Activated T-helper 2 cell treated with anti-CD3 and anti-CD28 coated beads, Interferon-gamma antibody, Interleukin-2, Interleukin-4, amounts not matched to agents 10 μg/mL and 5 μg/mL and 100 μg/mL, durations not matched to agents 14 hours and 24 hours and 36 hours (primary cell): ENCODE data around the gene SYN1. TPM values are rescaled to one million over a fixed set of nuclear protein-coding genes. Genes with fewer than 3 reads are reported as not detected.

Experiments
- DNase-seq: peaks from one replicate; pipeline ENCODE4 v3.0.0; 2021; ENCODE audit warnings: low spot score
- H3K27ac Mint-ChIP-seq: one replicate; pipeline ENCODE4 v1.8.0; 2021; ENCODE audit warnings: mixed read lengths
- H3K27me3 Mint-ChIP-seq: one replicate; pipeline ENCODE4 v1.8.0; 2021; ENCODE audit warnings: low read depth, mixed read lengths
- H3K36me3 Mint-ChIP-seq: one replicate; pipeline ENCODE4 v1.8.0; 2021; ENCODE audit warnings: low read depth, mixed read lengths
- H3K4me1 Mint-ChIP-seq: one replicate; pipeline ENCODE4 v1.8.0; 2021; ENCODE audit warnings: low read depth, mixed read lengths
- H3K4me3 Mint-ChIP-seq: one replicate; pipeline ENCODE4 v1.8.0; 2021; ENCODE audit warnings: low read depth, mild to moderate bottlenecking, moderate library complexity, mixed read lengths
- H3K9me3 Mint-ChIP-seq: one replicate; pipeline ENCODE4 v1.8.0; 2021; ENCODE audit warnings: mixed read lengths
- intact Hi-C: fragments of 100-400 bp; cut with micrococcal nuclease; formaldehyde crosslinking; loops from one replicate; pipeline ENCODE4 v1.15.1; 2023
- total RNA-seq: library from RNA; stranded (reverse); gene quantifications from 2 replicates; pipeline ENCODE4 v1.2.3, GENCODE V29; 2022

SYN1 gene
- total RNA-seq, 1 donor from 2014 or later = 0.21 TPM

DNA sequence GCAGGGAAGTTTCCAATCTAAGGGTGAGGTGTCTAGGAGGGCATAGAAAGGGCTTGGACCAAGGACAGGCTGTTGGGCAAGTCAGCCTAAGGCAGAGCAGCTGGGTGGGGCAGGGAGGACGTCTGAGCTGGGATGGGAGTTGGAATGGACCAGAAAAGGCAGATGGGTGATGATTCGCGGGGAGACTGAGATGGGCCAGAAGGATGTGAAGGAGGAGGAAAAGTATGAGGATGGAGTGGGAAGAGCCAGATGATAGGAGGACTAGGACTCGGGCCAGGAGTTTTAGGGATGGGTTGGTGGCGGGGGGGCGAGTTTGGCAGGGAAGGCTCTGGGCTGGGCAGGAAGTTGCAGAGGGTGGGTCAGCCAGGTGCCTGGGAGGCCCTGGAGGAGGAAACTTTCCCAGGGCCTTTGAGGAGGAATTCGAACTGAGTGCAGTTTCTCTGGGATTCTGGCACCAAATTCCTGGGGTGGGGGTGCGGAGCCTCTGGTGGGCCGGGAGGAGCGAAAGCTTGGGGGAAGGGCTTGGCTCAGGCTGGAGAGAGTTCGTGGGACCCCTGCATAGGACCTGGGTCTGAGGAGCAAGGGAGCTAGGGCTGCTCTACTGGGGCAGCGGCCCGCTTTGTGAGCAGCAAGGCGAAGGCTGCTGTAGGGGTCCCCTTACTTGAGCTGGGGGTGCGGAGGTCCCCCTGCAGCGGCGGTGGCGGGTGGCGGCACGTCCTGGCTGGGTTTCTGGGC, 46.1 kb downstream of the SYN1 start:
- H3K27me3 Mint-ChIP-seq = no peaks in the 10 kb centered on the region
- no peak overlapping the region for H3K4me3 Mint-ChIP-seq
- peaks cover 4% of the 10 kb centered on the region for H3K4me1 Mint-ChIP-seq
- H3K36me3 Mint-ChIP-seq = peaks cover 37% of the 10 kb centered on the region
- no peak for DNase-seq
- H3K27ac Mint-ChIP-seq = no peak overlapping the region
- intact Hi-C loops = no loop called here
- H3K9me3 Mint-ChIP-seq = no peaks in the 10 kb centered on the region

DNA sequence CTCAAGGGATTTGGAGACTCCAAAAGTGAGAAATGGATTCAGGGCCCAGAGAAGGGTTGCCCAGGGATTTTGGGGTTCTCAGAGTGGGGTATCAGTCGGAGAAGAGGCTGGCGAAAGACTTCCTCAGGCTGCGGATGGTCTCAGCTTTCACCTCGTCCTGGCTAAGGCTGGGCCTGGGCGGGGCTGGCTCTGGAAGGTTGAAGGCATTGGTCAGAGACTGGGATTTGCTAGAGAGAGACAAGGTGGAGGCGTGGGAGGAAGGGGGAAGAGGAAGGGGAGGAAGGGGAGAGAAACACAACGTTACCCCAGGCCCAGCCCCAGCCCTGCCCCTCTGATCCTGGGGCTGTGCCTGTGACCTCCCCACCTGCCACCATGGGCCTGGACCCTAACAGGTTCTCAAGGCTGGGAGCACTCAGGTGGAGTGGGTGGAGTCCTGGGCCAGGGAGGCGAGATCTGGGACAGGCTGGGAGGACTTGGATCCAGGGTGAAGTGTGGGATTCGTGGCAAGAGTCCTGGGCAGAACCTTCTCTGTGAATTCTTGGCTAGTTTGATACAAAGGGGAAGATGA, 46.8 kb downstream of the SYN1 start:
- no peak for DNase-seq
- no peaks in the 10 kb centered on the region for H3K27me3 Mint-ChIP-seq
- peaks cover 3% of the 10 kb centered on the region for H3K4me1 Mint-ChIP-seq
- H3K27ac Mint-ChIP-seq = no peak overlapping the region
- H3K4me3 Mint-ChIP-seq = no peak overlapping the region
- peaks cover 44% of the 10 kb centered on the region for H3K36me3 Mint-ChIP-seq
- H3K9me3 Mint-ChIP-seq = no peaks in the 10 kb centered on the region
- intact Hi-C loops = no loop called here

DNA sequence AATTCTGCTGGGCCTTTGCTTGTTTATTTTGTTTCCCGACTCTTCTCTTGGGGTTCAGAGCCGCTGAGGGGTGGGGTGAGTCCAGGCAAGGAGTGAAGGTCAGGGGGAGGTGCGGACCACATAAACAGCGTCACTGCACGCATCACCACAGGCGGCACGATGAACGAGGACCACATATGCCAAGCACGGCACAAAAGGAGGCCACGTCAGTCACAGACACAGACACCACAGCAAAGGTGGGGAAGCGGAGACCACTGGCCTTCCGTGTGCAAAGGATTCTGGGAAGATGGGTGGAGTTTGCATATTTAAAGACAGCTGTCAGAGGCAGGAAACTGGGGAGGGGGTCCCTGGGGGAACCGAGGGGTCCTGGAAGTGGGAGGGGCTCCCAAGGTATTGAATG, 47.8 kb downstream of the SYN1 start:
- H3K9me3 Mint-ChIP-seq = no peaks in the 10 kb centered on the region
- H3K27me3 Mint-ChIP-seq = no peaks in the 10 kb centered on the region
- H3K36me3 Mint-ChIP-seq = peaks cover 48% of the 10 kb centered on the region
- no peak for DNase-seq
- intact Hi-C loops = no loop called here
- H3K4me3 Mint-ChIP-seq = no peak overlapping the region
- H3K27ac Mint-ChIP-seq = no peak overlapping the region
- peaks cover 3% of the 10 kb centered on the region for H3K4me1 Mint-ChIP-seq

GRCh38 chrX:47571215-47571614, 48.4 kb downstream of the SYN1 start:
- Mint-ChIP-seq H3K4me1 (peaks cover 3% of the 10 kb centered on the region), H3K9me3 (no peaks in the 10 kb centered on the region), H3K27ac (no peak overlapping the region), H3K27me3 (no peaks in the 10 kb centered on the region), H3K36me3 (peaks cover 54% of the 10 kb centered on the region), H3K4me3 (no peak overlapping the region)
- DNase-seq = no peak
- intact Hi-C loops = no loop called here

DNA sequence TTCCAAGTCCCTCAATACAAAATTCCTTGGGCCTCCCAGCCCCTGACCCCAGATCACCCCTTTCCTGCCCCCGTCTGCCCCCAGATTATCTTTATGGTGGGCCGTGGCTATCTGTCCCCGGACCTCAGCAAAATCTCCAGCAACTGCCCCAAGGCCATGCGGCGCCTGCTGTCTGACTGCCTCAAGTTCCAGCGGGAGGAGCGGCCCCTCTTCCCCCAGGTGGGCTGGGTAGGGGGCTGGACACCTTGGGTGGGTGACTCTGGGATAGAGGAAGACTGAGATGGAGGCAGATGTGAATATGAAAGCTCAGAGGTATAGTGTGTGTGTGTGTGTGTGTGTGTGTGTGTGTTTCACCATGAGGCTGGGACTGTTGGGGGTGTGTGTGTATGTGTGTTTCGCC, 48.9 kb downstream of the SYN1 start:
- Mint-ChIP-seq H3K36me3 (peaks cover 57% of the 10 kb centered on the region), H3K9me3 (no peaks in the 10 kb centered on the region), H3K4me3 (no peak overlapping the region), H3K4me1 (peaks cover 3% of the 10 kb centered on the region), H3K27me3 (no peaks in the 10 kb centered on the region), H3K27ac (no peak overlapping the region)
- intact Hi-C loops = no loop called here
- no peak for DNase-seq

GRCh38 chrX:47568656-47569295, 50.9 kb downstream of the SYN1 start:
- H3K36me3 Mint-ChIP-seq = peaks cover 68% of the 10 kb centered on the region
- no peak for DNase-seq
- H3K9me3 Mint-ChIP-seq = no peaks in the 10 kb centered on the region
- H3K27ac Mint-ChIP-seq = no peak overlapping the region
- H3K4me3 Mint-ChIP-seq = no peak overlapping the region
- no peaks in the 10 kb centered on the region for H3K27me3 Mint-ChIP-seq
- intact Hi-C loops = no loop called here
- peaks cover 11% of the 10 kb centered on the region for H3K4me1 Mint-ChIP-seq

GRCh38 chrX:47566841-47567240, 52.8 kb downstream of the SYN1 start:
- DNase-seq = no peak
- Mint-ChIP-seq H3K4me3 (no peak overlapping the region), H3K27me3 (no peaks in the 10 kb centered on the region), H3K27ac (no peak overlapping the region), H3K9me3 (no peaks in the 10 kb centered on the region), H3K4me1 (peaks cover 19% of the 10 kb centered on the region), H3K36me3 (peaks cover 64% of the 10 kb centered on the region)
- intact Hi-C loops = no loop called here

DNA sequence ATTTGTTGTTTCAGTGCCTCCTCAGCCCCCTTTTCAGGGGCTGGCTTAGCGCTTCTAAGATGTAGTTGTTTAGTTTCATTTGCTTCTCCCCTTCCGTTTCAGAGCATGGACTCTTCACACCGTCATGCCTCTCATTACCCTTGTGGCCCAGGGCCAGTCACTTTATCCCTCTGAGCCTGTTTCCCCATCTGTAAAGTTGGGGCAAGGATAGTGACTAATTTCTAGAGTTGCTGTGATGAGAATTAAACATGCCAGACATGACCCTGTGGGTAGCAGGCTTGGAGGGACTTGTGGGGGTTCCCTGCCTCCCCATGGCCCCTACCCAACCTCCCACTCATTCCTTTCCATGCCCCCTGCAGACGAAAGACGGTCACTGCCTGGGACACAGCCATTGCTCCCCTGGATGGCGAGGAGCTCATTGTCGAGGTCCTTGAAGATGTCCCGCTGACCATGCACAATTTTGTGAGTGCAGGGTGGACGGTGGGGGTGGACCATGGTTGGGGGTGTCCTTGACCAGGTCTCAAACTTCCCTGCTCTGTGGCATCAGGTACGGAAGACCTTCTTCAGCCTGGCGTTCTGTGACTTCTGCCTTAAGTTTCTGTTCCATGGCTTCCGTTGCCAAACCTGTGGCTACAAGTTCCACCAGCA, 55.1 kb downstream of the SYN1 start:
- H3K27ac Mint-ChIP-seq = peak overlapping the region; percentile 79
- intact Hi-C loops = loop anchor here (5.0 kb wide), 1 partner anchor 82 kb away; the partner anchor contains the start of gene ZNF41
- peaks cover 27% of the 10 kb centered on the region for H3K4me1 Mint-ChIP-seq
- no peak for DNase-seq
- H3K9me3 Mint-ChIP-seq = no peaks in the 10 kb centered on the region
- H3K4me3 Mint-ChIP-seq = peak overlapping the region; percentile 49
- H3K36me3 Mint-ChIP-seq = peaks cover 48% of the 10 kb centered on the region
- no peaks in the 10 kb centered on the region for H3K27me3 Mint-ChIP-seq

- intact Hi-C loops = loop anchor here (5.0 kb wide), 1 partner anchor 82 kb away; the partner anchor contains the start of gene ZNF41
- Mint-ChIP-seq H3K36me3 (peaks cover 41% of the 10 kb centered on the region), H3K9me3 (no peaks in the 10 kb centered on the region), H3K4me1 (peaks cover 29% of the 10 kb centered on the region), H3K27ac (peak overlapping the region; percentile 79), H3K27me3 (no peaks in the 10 kb centered on the region), H3K4me3 (peak overlapping the region; percentile 49)
- no peak for DNase-seq
Observed at GRCh38 chrX:47563801-47564315, 55.8 kb downstream of the SYN1 start.

- H3K4me1 Mint-ChIP-seq = peaks cover 29% of the 10 kb centered on the region
Observed at GRCh38 chrX:47562615-47563243, 56.9 kb downstream of the SYN1 start.

DNA sequence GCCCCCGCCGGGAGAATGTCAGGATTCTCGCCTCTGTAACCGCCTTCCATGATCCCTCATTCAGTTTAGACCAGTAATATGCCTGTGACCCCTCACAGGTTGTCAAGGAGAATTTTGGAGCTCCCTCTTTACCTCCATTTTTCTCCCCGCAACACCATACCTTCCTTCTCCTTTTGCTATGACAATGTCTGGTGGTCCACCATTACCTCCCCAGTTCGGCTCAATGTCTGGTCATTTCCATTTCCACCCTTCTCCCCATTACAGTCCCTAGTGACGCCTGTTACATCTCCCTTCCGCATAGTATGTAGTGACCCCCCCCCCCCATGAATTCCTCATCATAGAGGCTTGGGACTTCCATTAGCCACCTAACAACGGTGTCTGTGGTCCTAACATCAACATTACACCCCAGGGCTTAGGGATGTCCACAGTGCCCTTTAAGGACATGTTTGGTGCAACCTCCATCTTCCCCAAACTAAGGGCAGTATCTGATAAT, 58.0 kb downstream of the SYN1 start:
- no peak for DNase-seq
- Mint-ChIP-seq H3K36me3 (peaks cover 24% of the 10 kb centered on the region), H3K27ac (peak overlapping the region; percentile 97), H3K4me3 (peak overlapping the region; percentile 85), H3K4me1 (peaks cover 32% of the 10 kb centered on the region), H3K27me3 (no peaks in the 10 kb centered on the region), H3K9me3 (no peaks in the 10 kb centered on the region)
- intact Hi-C loops = loop anchor here (1.0 to 5.0 kb wide), 4 partner anchors 21 to 97 kb away; partner anchors contain the start of genes ELK1, TIMP1, UXT and ZNF41

More at GRCh38 chrX:47562615-47563243, 56.9 kb downstream of the SYN1 start:
- intact Hi-C loops = loop anchor here (5.0 kb wide), 1 partner anchor 80 kb away; the partner anchor contains the start of gene ZNF41
- peak; percentile 14 for DNase-seq
- Mint-ChIP-seq H3K9me3 (no peaks in the 10 kb centered on the region), H3K27ac (no peak overlapping the region), H3K27me3 (no peaks in the 10 kb centered on the region), H3K4me3 (peak overlapping the region; percentile 85), H3K36me3 (peaks cover 29% of the 10 kb centered on the region)
